AG09319 (cell line): ENCODE measurements around the gene SDHAF1.
"Not testable (repeated sequence)": the region's sequence is repeated elsewhere in the genome, so short reads cannot be mapped to it uniquely, and the experiment has no call there.

Source experiments
- DNase-seq: peaks from one replicate; pipeline ENCODE4 v3.0.0-alpha.2; 2010; ENCODE audit warnings: low read depth; ENCODE audit errors: extremely low read depth
- TF ChIP-seq, protein P1 (sequence below): IDR thresholded peaks from 2 replicates; pipeline ENCODE4 v1.5.1; 2011; ENCODE audit warnings: low read depth, mild to moderate bottlenecking, inconsistent platforms, low read length, moderate library complexity

The SDHAF1 gene, protein sequence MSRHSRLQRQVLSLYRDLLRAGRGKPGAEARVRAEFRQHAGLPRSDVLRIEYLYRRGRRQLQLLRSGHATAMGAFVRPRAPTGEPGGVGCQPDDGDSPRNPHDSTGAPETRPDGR

DNA sequence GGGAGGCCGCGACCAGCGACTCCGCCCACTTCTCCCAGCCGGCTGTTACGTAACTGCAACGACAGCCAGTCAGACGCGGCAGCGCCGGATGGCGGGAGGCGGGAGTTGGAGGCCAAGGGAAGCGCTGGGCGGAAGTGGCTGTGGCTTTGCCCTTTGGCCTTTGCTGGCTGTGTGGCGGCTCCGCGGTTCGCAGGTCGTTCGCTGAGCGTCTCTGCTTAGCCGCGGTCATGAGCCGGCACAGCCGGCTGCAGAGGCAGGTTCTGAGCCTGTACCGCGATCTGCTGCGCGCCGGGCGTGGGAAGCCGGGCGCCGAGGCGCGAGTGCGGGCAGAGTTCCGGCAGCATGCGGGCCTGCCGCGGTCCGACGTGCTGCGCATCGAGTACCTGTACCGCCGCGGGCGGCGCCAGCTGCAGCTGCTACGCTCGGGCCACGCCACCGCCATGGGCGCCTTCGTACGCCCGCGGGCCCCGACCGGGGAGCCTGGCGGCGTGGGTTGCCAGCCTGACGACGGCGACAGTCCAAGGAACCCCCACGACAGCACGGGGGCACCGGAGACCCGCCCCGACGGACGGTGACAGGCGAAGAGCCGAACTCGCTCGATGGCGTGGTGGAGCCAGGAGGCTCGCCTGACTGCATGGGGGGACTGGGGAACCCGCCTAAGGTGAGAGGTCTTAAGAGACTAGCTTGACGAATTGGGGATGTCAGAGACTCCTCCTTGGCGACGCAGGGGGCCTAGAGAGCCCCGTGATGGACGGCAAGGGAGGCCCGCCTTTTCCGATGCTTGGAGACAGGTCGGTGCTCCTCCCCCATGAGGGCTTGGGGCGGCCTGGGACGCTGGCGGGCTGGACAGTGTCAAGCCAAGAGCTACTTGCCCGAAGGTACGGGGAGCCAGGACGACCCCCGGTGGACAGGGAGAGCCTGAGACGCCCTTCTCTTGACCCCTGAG is at the start of gene SDHAF1:
SDHAF1 (plus strand) TSS at position 141 of the 946 bp plus-strand sequence; CDS start at position 228, 87 bp downstream.
- TF ChIP-seq, protein P1, sequence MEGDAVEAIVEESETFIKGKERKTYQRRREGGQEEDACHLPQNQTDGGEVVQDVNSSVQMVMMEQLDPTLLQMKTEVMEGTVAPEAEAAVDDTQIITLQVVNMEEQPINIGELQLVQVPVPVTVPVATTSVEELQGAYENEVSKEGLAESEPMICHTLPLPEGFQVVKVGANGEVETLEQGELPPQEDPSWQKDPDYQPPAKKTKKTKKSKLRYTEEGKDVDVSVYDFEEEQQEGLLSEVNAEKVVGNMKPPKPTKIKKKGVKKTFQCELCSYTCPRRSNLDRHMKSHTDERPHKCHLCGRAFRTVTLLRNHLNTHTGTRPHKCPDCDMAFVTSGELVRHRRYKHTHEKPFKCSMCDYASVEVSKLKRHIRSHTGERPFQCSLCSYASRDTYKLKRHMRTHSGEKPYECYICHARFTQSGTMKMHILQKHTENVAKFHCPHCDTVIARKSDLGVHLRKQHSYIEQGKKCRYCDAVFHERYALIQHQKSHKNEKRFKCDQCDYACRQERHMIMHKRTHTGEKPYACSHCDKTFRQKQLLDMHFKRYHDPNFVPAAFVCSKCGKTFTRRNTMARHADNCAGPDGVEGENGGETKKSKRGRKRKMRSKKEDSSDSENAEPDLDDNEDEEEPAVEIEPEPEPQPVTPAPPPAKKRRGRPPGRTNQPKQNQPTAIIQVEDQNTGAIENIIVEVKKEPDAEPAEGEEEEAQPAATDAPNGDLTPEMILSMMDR: no peak
- DNase-seq: peak; percentile 74

DNA sequence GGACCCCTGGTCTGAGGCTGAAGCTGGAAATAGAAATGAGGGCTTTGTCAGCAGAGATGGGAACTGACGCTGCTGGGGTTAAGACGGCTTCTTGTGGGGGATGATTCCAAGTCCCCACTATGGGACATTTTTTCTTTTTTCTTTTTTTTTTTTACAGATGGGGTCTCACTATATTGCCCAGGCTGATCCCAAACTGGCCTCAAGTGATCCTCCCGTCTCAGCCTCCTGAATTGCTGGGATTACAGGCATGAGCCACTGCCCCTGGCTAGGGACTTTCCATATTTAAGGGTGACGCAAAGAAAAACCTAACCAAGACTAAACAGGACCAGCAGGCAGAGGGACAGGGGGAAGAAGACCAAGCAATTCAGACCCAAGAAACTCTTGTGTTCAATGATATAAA is 48.8 kb upstream of the SDHAF1 start:
- DNase-seq: no peak
- TF ChIP-seq, protein P1: no peak

DNA sequence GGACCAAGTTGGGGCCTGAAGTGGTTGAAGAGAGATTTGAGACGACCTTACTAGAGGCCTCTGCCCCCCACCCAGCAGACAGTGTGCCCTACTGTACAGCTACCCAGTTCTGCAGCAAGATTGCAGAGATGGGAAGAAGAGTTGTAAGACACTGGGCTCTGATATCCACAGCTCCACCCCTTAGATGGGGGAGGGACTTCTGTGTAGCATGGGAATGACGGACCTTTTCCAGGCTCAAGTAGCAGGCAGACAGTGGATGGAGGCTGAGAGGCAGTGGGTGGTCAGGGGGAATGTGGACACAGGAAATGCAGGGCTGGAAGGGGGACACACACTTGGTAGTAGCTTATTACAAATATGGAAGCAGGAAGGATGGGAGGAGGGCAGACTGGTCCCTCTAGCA is 45.9 kb upstream of the SDHAF1 start:
- no peak for DNase-seq
- TF ChIP-seq, protein P1: no peak

DNA sequence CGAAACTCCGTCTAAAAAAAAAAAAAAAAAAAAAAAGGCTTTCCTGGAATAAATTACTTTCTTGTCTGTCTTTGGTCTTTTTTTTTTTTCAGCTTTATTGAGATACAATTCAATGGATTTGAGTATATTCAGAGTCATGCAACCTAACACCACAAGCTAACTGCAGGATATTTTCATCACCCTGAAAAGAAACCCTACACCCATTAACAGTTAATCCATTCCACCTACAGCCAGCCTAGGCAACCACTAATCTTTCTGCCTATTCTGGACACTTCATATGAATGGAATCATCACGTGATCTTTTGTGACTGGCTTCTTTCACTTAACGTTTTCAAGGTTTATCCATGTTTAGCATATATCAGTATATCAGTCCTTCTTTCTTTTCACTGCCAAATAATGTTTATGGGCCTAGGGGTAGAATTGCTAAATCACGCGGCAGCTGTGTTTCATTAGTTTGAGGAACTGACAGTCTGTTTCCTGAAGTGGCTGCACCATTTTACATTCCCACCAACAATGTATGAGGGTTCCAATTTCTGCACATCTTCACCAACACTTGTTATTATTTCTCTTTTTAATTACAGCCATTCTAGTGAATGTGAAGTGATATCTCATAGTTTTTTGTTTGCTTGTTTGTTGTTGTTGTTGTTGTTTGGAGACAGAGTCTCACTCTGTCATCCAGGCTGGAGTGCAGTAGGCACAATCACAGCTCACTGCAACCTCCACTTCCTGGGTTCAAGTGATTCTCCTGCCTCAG is 38.9 kb upstream of the SDHAF1 start:
- DNase-seq: no peak
- TF ChIP-seq, protein P1: no peak

DNA sequence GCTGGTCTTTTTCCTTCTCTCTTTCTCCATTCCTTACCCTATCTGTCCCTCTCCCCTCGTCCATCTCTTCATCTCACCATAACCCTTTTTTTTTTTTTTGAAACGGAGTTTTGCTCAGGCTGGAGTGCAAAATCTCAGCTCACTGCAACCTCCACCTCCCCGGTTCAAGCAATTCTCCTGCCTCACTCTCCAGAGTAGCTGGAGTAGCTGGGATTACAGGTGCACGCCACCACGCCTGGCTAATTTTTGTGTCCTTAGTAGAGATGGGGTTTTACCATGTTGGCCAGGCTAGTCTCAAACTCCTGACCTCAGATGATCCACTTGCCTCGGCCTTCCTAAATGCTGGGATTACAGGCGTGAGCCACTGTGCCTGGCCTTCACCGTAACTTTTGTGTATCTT is 37.6 kb upstream of the SDHAF1 start:
- DNase-seq: not testable (repeated sequence)

DNA sequence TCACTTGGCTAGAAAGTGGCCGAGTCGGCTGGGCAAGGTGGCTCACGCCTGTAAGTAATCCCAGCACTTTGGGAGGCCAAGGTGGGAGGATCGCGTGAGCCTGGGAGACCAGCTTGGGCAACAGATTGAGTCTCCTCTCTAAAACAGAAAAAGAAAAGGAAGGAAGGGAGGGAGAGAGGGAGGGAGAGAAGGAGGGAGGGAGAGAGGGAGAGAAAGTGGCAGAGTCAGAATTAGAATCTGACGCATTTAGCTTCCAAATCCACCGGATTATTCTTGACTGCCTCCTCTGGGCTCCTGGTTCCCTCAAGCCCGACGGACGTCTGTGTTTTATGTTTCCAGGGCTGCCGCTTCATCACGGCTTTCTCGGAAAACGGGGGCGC is 36.3 kb upstream of the SDHAF1 start:
- TF ChIP-seq, protein P1: no peak
- DNase-seq: no peak

DNA sequence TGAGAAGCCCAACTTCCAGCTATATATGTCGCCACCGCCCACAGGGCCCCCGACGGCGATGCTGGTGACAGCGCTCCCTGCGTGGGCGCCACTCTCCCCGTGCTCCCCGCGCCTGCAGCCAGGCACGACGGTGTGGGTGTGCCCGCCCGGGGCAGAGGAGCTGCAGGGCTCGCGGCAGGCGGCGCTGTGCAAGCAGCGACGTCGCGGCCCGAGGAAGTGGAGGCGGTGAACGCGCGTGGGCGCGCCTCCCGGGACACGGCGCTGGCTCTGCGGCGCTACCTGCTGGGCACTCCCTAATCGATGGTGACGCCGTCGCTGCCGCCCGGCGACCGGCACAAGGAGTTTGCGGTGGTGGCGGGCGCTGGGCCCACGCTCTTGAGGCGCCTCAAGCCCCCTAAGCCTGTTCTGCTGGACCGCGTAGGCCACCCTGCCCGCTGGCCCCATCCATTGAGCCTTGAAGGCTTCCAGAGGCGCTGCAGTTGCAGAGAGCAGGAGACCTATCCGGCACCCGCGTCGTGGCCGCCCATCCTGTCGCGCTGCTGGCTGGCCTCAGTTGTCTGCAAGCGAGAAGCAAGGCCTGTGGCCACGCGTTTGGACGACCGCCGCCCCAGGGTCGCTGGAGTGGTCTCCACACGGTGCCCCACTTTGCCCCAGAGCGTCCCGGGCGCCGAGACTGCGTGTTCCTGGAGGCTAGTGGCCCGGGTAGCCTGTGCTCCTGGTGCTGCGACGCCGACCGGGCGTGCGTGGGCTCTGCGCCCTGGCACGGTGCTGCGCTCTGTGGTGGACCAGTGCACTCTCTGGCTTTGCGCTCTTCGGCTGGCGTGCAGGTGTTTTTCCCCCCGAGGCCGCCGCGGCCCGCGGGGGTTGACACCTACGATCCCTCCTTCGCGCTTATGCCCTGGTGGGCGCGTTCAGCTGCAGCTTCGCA is 35.7 kb upstream of the SDHAF1 start:
- TF ChIP-seq, protein P1: peak; percentile 11
- DNase-seq: no peak
